ENCODE measurements around the gene SLC38A6. TPM values are rescaled to one million over a fixed set of nuclear protein-coding genes. Genes with fewer than 3 reads are reported as not detected.

SLC38A6 gene
- total and polyA plus RNA-seq, 3 experiments from 2014 or later, result 4.1 to 7.4 (median 5.8) TPM

GRCh38 chr14:60981633-60982455, 799 bp downstream of the SLC38A6 start:
- H3K27me3 Mint-ChIP-seq, result no peaks in the 10 kb centered on the region
- H3K27ac Mint-ChIP-seq, result no peak overlapping the region
- H3K4me3 Mint-ChIP-seq, result no peak overlapping the region
- H3K27ac ChIP-seq (ENCODE audit: low read depth, low read length), result peak overlapping the region; percentile 94
- H3K4me1 Mint-ChIP-seq, result peaks cover 20 to 27% (median 27%) of the 10 kb centered on the region in 3 donors
- CTCF ChIA-PET, result interaction anchor here (0.7 to 1.2 kb wide), 2 partner anchors 357 to 650 kb away, joined by 3 to 4 read pairs; no protein-coding TSS in a partner anchor
- no peaks in the 10 kb centered on the region for H3K9me3 ChIP-seq (ENCODE audit: low read length)
- peak overlapping the region; percentile 93 for H3K4me3 ChIP-seq (ENCODE audit: low read length)
- peaks cover 19% of the 10 kb centered on the region for H3K4me1 ChIP-seq (ENCODE audit: insufficient read depth, low read length)
- peaks cover 7 to 16% (median 12%) of the 10 kb centered on the region in 3 donors for H3K36me3 Mint-ChIP-seq
- POLR2A ChIA-PET, result interaction anchor here (1.1 kb wide), 2 partner anchors 228 to 733 kb away, joined by 3 read pairs; partner anchors contain the start of gene PPM1A
- no peaks in the 10 kb centered on the region for H3K9me3 Mint-ChIP-seq
- no peaks in the 10 kb centered on the region for H3K36me3 ChIP-seq (ENCODE audit: insufficient read depth, low read length)
- DNase-seq, result no peak
- H3K27me3 ChIP-seq (ENCODE audit: insufficient read depth, low read length, poor library complexity, severe bottlenecking), result no peaks in the 10 kb centered on the region

GRCh38 chr14:60984196-60984595, 3.2 kb downstream of the SLC38A6 start:
- POLR2A ChIA-PET, result no interaction called here

GRCh38 chr14:60986500-60986899, 5.5 kb downstream of the SLC38A6 start:
- Histone ChIP-seq H3K27me3 (ENCODE audit: insufficient read depth, low read length, poor library complexity, severe bottlenecking) (no peaks in the 10 kb centered on the region), H3K4me3 (ENCODE audit: low read length) (no peak overlapping the region), H3K36me3 (ENCODE audit: insufficient read depth, low read length) (no peaks in the 10 kb centered on the region), H3K27ac (ENCODE audit: low read depth, low read length) (no peak overlapping the region), H3K4me1 (ENCODE audit: insufficient read depth, low read length) (peaks cover 12% of the 10 kb centered on the region), H3K9me3 (ENCODE audit: low read length) (no peaks in the 10 kb centered on the region)
- peaks cover 7 to 11% (median 8%) of the 10 kb centered on the region in 3 donors for H3K4me1 Mint-ChIP-seq
- no peak overlapping the region for H3K4me3 Mint-ChIP-seq
- no peak overlapping the region for H3K27ac Mint-ChIP-seq
- POLR2A ChIA-PET, result no interaction called here
- no peaks in the 10 kb centered on the region for H3K27me3 Mint-ChIP-seq
- peaks cover 11 to 28% (median 17%) of the 10 kb centered on the region in 3 donors for H3K36me3 Mint-ChIP-seq
- DNase-seq, result no peak
- CTCF ChIA-PET, result no interaction called here
- no peaks in the 10 kb centered on the region for H3K9me3 Mint-ChIP-seq

More at GRCh38 chr14:60984196-60984595, 3.2 kb downstream of the SLC38A6 start:
- H3K36me3 ChIP-seq (ENCODE audit: insufficient read depth, low read length), result no peaks in the 10 kb centered on the region
- H3K9me3 ChIP-seq (ENCODE audit: low read length), result no peaks in the 10 kb centered on the region
- Mint-ChIP-seq H3K27me3 (no peaks in the 10 kb centered on the region), H3K9me3 (no peaks in the 10 kb centered on the region), H3K36me3 (peaks cover 11 to 20% (median 13%) of the 10 kb centered on the region in 3 donors), H3K4me1 (peaks cover 9 to 14% (median 12%) of the 10 kb centered on the region in 3 donors), H3K4me3 (no peak overlapping the region), H3K27ac (no peak overlapping the region)
- no peaks in the 10 kb centered on the region for H3K27me3 ChIP-seq (ENCODE audit: insufficient read depth, low read length, poor library complexity, severe bottlenecking)
- CTCF ChIA-PET, result no interaction called here
- H3K4me3 ChIP-seq (ENCODE audit: low read length), result no peak overlapping the region
- H3K4me1 ChIP-seq (ENCODE audit: insufficient read depth, low read length), result peaks cover 19% of the 10 kb centered on the region
- no peak overlapping the region for H3K27ac ChIP-seq (ENCODE audit: low read depth, low read length)
- no peak for DNase-seq

- CTCF ChIA-PET, result no interaction called here
- no peak overlapping the region for H3K4me3 Mint-ChIP-seq
These were observed 8.6 kb downstream of the SLC38A6 start for GRCh38 chr14:60989599-60989998.

GRCh38 chr14:60998617-60999016, 17.6 kb downstream of the SLC38A6 start:
- CTCF ChIA-PET, result interaction anchor here (1.5 kb wide), 1 partner anchor 27 kb away, joined by 3 read pairs; no protein-coding TSS in a partner anchor

More at GRCh38 chr14:60989599-60989998, 8.6 kb downstream of the SLC38A6 start:
- H3K4me3 ChIP-seq (ENCODE audit: low read length), result no peak overlapping the region
- H3K27ac ChIP-seq (ENCODE audit: low read depth, low read length), result no peak overlapping the region
- no peaks in the 10 kb centered on the region for H3K9me3 ChIP-seq (ENCODE audit: low read length)
- Mint-ChIP-seq H3K9me3 (no peaks in the 10 kb centered on the region), H3K4me1 (peaks cover 6 to 8% (median 8%) of the 10 kb centered on the region in 3 donors), H3K27ac (no peak overlapping the region), H3K36me3 (peaks cover 15 to 45% (median 21%) of the 10 kb centered on the region in 3 donors), H3K27me3 (no peaks in the 10 kb centered on the region)
- no peaks in the 10 kb centered on the region for H3K27me3 ChIP-seq (ENCODE audit: insufficient read depth, low read length, poor library complexity, severe bottlenecking)
- DNase-seq, result no peak
- H3K4me1 ChIP-seq (ENCODE audit: insufficient read depth, low read length), result no peaks in the 10 kb centered on the region
- H3K36me3 ChIP-seq (ENCODE audit: insufficient read depth, low read length), result no peaks in the 10 kb centered on the region
- POLR2A ChIA-PET, result no interaction called here

GRCh38 chr14:60999536-60999935, 18.5 kb downstream of the SLC38A6 start:
- Mint-ChIP-seq H3K36me3 (peaks cover 17 to 48% (median 31%) of the 10 kb centered on the region in 3 donors), H3K27ac (no peak overlapping the region), H3K9me3 (peaks cover 0 to 7% (median 1%) of the 10 kb centered on the region in 5 donors), H3K27me3 (no peaks in the 10 kb centered on the region), H3K4me1 (no peaks in the 10 kb centered on the region), H3K4me3 (no peak overlapping the region)
- POLR2A ChIA-PET, result no interaction called here
- H3K4me1 ChIP-seq (ENCODE audit: insufficient read depth, low read length), result no peaks in the 10 kb centered on the region
- H3K27me3 ChIP-seq (ENCODE audit: insufficient read depth, low read length, poor library complexity, severe bottlenecking), result no peaks in the 10 kb centered on the region
- CTCF ChIA-PET, result no interaction called here
- H3K27ac ChIP-seq (ENCODE audit: low read depth, low read length), result no peak overlapping the region
- no peak overlapping the region for H3K4me3 ChIP-seq (ENCODE audit: low read length)
- no peak for DNase-seq
- no peaks in the 10 kb centered on the region for H3K9me3 ChIP-seq (ENCODE audit: low read length)
- no peaks in the 10 kb centered on the region for H3K36me3 ChIP-seq (ENCODE audit: insufficient read depth, low read length)

More at GRCh38 chr14:60998617-60999016, 17.6 kb downstream of the SLC38A6 start:
- H3K4me1 Mint-ChIP-seq, result no peaks in the 10 kb centered on the region
- H3K4me3 Mint-ChIP-seq, result no peak overlapping the region
- peaks cover 0 to 4% (median 0%) of the 10 kb centered on the region in 5 donors for H3K9me3 Mint-ChIP-seq
- no peak for DNase-seq
- peak overlapping the region in 1 of 8 donors; percentile 85 for H3K27ac Mint-ChIP-seq
- H3K4me3 ChIP-seq (ENCODE audit: low read length), result no peak overlapping the region
- no peaks in the 10 kb centered on the region for H3K36me3 ChIP-seq (ENCODE audit: insufficient read depth, low read length)
- POLR2A ChIA-PET, result no interaction called here
- H3K4me1 ChIP-seq (ENCODE audit: insufficient read depth, low read length), result no peaks in the 10 kb centered on the region
- no peak overlapping the region for H3K27ac ChIP-seq (ENCODE audit: low read depth, low read length)
- no peaks in the 10 kb centered on the region for H3K27me3 Mint-ChIP-seq
- no peaks in the 10 kb centered on the region for H3K27me3 ChIP-seq (ENCODE audit: insufficient read depth, low read length, poor library complexity, severe bottlenecking)
- no peaks in the 10 kb centered on the region for H3K9me3 ChIP-seq (ENCODE audit: low read length)
- H3K36me3 Mint-ChIP-seq, result peaks cover 14 to 40% (median 30%) of the 10 kb centered on the region in 3 donors

GRCh38 chr14:61003571-61003970, 22.5 kb downstream of the SLC38A6 start:
- H3K4me3 Mint-ChIP-seq, result no peak overlapping the region
- no peaks in the 10 kb centered on the region for H3K4me1 ChIP-seq (ENCODE audit: insufficient read depth, low read length)
- no peaks in the 10 kb centered on the region for H3K36me3 ChIP-seq (ENCODE audit: insufficient read depth, low read length)
- H3K27ac Mint-ChIP-seq, result no peak overlapping the region
- ChIA-PET CTCF (no interaction called here), POLR2A (no interaction called here)
- H3K4me3 ChIP-seq (ENCODE audit: low read length), result no peak overlapping the region
- no peaks in the 10 kb centered on the region for H3K27me3 ChIP-seq (ENCODE audit: insufficient read depth, low read length, poor library complexity, severe bottlenecking)
- no peaks in the 10 kb centered on the region for H3K9me3 ChIP-seq (ENCODE audit: low read length)
- no peak overlapping the region for H3K27ac ChIP-seq (ENCODE audit: low read depth, low read length)
- H3K4me1 Mint-ChIP-seq, result no peaks in the 10 kb centered on the region
- H3K27me3 Mint-ChIP-seq, result no peaks in the 10 kb centered on the region
- no peak for DNase-seq
- peaks cover 12 to 34% (median 15%) of the 10 kb centered on the region in 3 donors for H3K36me3 Mint-ChIP-seq
- peaks cover 0 to 10% (median 5%) of the 10 kb centered on the region in 5 donors for H3K9me3 Mint-ChIP-seq

- no peaks in the 10 kb centered on the region for H3K27me3 ChIP-seq (ENCODE audit: insufficient read depth, low read length, poor library complexity, severe bottlenecking)
- DNase-seq, result no peak
- no peaks in the 10 kb centered on the region for H3K27me3 Mint-ChIP-seq
- peak overlapping the region in 1 of 8 donors; percentile 32 for H3K27ac Mint-ChIP-seq
- H3K9me3 Mint-ChIP-seq, result no peaks in the 10 kb centered on the region
- H3K36me3 Mint-ChIP-seq, result no peaks in the 10 kb centered on the region
- no peaks in the 10 kb centered on the region for H3K4me1 Mint-ChIP-seq
- no peak overlapping the region for H3K27ac ChIP-seq (ENCODE audit: low read depth, low read length)
- ChIA-PET POLR2A (no interaction called here), CTCF (interaction anchor here (1.0 kb wide), 1 partner anchor 395 kb away, joined by 3 read pairs; no protein-coding TSS in a partner anchor)
- H3K4me3 Mint-ChIP-seq, result no peak overlapping the region
- H3K9me3 ChIP-seq (ENCODE audit: low read length), result no peaks in the 10 kb centered on the region
- H3K4me1 ChIP-seq (ENCODE audit: insufficient read depth, low read length), result no peaks in the 10 kb centered on the region
- no peak overlapping the region for H3K4me3 ChIP-seq (ENCODE audit: low read length)
- H3K36me3 ChIP-seq (ENCODE audit: insufficient read depth, low read length), result no peaks in the 10 kb centered on the region
These were observed 38.5 kb downstream of the SLC38A6 start for GRCh38 chr14:61019537-61019936.
